HG03175 (cell line): Measurements from ENCODE around the gene SLC20A1.

ENCODE experiments used
- ATAC-seq: cut with Tn5 transposase; IDR thresholded peaks from one replicate; pipeline ENCODE4 v1.9.1; 2021; ENCODE audit warnings: mild to moderate bottlenecking, moderate library complexity; ENCODE audit not compliant: unreplicated experiment

SLC20A1 gene

GRCh38 chr2:112623913-112624777 is 21.6 kb upstream of the SLC20A1 start:
- no peak for ATAC-seq

GRCh38 chr2:112625474-112626114 is 20.1 kb upstream of the SLC20A1 start:
- no peak for ATAC-seq

- ATAC-seq, result no peak
These were observed 19.1 kb upstream of the SLC20A1 start for GRCh38 chr2:112626604-112627059.

GRCh38 chr2:112627060-112628040 is 18.4 kb upstream of the SLC20A1 start:
- ATAC-seq, result no peak

- ATAC-seq, result no peak
These were observed 16.5 kb upstream of the SLC20A1 start for GRCh38 chr2:112629224-112629623.

GRCh38 chr2:112629823-112630222 is 15.9 kb upstream of the SLC20A1 start:
- no peak for ATAC-seq

GRCh38 chr2:112630268-112630667 is 15.5 kb upstream of the SLC20A1 start:
- ATAC-seq, result no peak

GRCh38 chr2:112633708-112634107 is 12.0 kb upstream of the SLC20A1 start:
- no peak for ATAC-seq

GRCh38 chr2:112634153-112634873 is 11.4 kb upstream of the SLC20A1 start:
- ATAC-seq, result no peak

- ATAC-seq, result no peak
These were observed 10.9 kb upstream of the SLC20A1 start for GRCh38 chr2:112634874-112635157.

- ATAC-seq, result peak; percentile 90
These were observed 9.0 kb upstream of the SLC20A1 start for GRCh38 chr2:112636605-112637288.

- no peak for ATAC-seq
These were observed 8.5 kb upstream of the SLC20A1 start for GRCh38 chr2:112637289-112637660.

- ATAC-seq, result no peak
These were observed 5.8 kb upstream of the SLC20A1 start for GRCh38 chr2:112639936-112640335.

- ATAC-seq, result no peak
These were observed 5.3 kb upstream of the SLC20A1 start for GRCh38 chr2:112640467-112640799.

GRCh38 chr2:112640800-112641675 is 4.7 kb upstream of the SLC20A1 start:
- ATAC-seq, result no peak

- ATAC-seq, result no peak
These were observed 4.0 kb upstream of the SLC20A1 start for GRCh38 chr2:112641701-112642100.

- ATAC-seq, result no peak
These were observed 3.2 kb upstream of the SLC20A1 start for GRCh38 chr2:112642561-112642960.

- ATAC-seq, result no peak
These were observed 2.8 kb upstream of the SLC20A1 start for GRCh38 chr2:112642966-112643365.

GRCh38 chr2:112643488-112643887 is 2.3 kb upstream of the SLC20A1 start:
- ATAC-seq, result no peak
